Middle frontal gyrus (tissue), 1 donor: Measurements from ENCODE around the gene AVEN.

ENCODE experiments used
- DNase-seq: peaks from one replicate; pipeline ENCODE4 v3.0.0-alpha.2; 2015; ENCODE audit warnings: low spot score; ENCODE audit errors: extremely low spot score

The AVEN gene

DNA sequence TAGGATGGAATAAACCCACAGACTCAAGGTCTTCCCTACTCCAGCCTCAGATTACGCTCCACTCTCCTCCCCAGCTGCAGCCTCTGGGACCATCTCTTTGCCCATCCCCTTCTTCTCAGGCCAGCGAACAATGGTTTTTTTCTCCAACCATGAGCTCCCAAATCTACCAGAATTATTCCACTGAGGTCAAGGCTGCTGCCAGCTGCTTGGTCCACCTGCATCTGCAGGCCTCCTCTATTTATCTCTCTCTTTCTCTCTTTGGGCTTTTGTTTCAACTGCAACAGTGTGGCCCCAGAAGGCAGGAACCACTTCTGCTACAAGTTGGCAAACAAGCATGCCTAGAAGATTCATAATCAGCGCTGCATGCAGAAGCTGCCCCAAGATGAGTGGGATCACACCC is 51.6 kb downstream of the AVEN start:
- no peak for DNase-seq

DNA sequence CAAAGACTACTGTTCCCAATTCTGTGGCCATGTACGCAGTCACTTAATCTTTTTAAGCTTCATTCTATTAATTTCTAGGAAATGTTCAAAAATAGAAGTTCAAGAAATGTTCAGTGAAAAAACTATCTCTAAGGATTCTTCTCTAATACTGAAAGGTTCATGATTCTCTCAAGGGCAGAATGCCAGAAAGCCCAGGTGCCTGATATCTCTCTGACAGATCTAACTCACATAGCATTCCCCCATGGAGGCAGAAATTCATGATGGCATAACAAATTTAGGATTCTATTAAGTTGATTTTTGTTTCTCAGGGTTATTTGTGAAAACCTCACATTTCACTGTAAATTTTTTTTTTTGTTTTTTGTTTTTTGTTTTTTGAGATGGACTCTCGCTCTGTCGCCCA is 53.3 kb downstream of the AVEN start:
- no peak for DNase-seq

DNA sequence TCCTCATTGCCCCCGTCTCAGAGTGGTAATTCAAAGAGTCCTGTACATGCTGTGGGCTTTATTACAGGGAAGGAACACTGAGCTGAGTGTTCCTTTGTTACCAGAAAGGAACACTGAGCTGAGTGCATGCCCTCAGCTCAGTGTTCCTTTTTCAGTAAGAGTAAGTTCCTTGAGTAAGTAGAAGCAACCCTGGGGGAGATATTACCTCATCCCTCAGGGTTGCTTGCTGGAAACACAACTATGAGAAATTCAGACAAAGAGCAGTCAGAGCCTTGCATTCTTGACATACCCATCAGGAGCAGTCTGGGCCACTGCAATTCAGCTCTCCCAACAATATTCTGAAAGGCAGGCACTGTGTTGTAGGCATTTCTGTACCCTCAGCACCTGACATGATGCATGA is 53.7 kb downstream of the AVEN start:
- no peak for DNase-seq

DNA sequence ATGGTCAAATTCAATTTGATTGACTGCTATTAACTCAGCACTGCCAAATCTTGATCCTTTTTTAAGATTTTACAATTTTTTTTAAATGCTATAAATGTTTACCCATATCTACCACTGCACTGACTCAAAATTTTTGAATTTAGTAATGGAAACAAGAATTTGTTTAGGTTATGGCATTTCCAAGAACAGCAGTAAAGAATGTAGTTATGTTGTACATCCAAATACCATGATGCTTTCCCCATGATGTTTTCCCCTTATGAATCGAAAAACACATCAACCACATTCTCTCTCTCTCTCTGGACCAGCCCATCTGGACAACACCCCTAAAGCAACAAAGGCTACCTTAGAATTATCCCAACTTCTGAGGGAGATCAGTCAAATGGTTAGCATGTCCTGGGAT is 56.5 kb downstream of the AVEN start:
- DNase-seq, result no peak

DNA sequence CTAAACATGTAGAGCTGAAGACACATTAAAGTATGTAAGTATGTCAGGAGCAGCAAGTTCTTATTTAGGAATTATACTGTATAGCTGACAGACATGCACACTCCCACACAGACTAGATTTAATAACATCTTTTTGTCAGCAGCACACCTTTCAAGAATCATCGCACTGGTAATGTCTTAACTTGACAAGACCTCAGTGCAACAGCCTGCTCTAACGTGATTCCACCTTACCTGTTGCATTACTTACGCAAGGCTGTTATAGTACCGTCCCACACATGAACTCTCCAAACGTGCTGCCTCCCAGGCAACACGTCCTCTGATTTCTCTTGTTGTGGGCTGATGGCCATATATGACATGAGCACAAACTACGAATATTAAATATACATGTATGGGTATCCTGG is 58.8 kb downstream of the AVEN start:
- no peak for DNase-seq

DNA sequence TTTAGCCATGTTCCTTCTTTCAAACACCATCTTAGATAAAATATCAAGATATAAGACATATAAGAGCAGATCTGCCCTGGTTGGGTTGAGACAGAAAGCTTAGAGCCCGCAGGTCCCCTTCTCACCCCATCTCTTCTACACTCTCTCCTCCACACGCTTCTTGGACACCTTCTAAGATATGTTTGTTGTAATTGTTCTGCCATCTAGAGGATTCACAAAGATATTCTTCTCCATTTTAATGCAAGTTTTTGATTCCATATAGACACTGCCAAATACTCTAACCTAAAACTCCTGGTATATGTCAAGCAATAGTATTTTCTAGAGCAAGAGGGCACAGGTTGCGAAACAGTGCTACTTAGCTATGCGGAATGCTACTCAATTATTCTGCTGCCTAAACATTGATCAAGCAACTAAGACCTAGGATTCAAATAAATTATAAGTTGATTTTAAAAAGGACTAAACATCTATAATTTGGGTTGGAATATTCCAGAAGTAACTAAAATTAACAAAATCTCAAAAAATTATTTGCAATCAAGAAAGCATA is 63.9 kb downstream of the AVEN start:
- DNase-seq, result no peak

DNA sequence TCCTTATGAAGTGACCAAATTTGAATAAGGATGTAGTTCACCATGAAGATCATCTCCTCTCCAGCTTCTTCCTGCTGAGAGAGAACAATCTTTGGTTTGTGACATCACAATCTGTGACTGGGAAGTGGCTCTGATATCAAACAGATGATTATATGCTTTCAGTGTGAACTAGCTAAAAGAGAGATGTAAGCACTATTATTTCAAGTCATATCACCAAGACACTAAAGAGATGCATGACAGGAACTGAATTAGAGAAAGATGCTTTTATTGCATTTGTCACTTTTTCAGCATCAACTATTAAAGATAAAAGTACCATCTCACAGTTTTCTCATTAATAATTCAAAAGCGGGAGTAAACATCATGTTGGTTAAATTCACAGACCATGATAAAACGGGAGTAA is 67.2 kb downstream of the AVEN start:
- no peak for DNase-seq

DNA sequence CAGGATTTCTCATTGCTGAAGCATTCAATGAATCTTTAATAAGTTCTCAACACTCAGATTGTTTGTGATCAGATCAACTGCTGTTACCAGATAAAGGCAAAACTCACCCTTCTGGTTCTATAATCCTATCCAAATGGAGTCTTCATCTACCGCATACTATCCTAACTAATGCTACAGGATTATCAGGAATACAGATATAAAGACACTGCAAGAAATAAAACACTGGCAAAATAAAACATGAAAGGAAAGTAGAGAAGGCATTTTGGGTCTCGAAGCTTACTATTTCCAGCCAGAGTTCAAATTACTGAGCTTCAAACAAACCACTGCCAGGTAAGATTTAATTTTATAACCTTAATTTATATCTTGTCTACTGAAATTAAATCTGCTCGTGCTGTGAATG is 70.2 kb downstream of the AVEN start:
- no peak for DNase-seq

DNA sequence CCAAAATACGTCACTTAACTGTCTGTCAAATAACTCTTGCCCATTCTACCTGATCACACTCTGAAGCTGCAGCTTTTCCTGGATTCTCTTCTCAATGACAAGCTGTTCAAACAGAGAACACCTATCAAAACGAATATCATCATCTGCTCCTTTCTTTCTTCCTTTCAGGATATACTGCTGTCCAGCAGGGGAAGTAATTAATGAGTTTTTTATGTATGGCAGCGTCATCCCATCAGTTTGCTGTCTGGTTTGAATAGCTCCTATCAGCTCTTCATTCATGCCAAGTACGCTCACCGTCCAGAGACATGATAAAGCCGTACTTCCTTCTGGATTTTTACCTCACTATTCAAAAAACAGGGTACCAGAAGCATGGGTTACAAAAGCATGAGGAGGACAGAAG is 70.8 kb downstream of the AVEN start, which contains the start of gene CHRM5:
CHRM5 (plus strand) TSS at position 274 of the 400 bp plus-strand sequence. CDS start 94,221 bp downstream, outside the sequence.
- DNase-seq, result no peak

DNA sequence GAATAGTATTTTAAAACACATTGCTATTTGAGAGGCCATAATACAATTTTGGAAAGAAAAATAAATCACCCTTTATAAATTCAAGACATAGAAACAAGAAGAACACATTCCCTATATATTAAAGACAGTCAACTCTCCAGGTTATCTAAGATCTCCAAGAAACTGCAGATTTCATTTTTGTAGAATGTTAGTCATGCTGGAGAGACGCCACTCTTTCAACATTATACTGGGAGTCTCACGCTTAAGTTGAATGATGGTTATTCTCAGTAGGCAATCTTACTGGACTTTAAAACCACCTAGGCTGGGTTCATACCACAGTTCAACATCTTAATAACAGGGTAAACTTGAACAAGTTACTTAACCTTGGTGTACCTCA is 74.4 kb downstream of the AVEN start:
- DNase-seq, result no peak

DNA sequence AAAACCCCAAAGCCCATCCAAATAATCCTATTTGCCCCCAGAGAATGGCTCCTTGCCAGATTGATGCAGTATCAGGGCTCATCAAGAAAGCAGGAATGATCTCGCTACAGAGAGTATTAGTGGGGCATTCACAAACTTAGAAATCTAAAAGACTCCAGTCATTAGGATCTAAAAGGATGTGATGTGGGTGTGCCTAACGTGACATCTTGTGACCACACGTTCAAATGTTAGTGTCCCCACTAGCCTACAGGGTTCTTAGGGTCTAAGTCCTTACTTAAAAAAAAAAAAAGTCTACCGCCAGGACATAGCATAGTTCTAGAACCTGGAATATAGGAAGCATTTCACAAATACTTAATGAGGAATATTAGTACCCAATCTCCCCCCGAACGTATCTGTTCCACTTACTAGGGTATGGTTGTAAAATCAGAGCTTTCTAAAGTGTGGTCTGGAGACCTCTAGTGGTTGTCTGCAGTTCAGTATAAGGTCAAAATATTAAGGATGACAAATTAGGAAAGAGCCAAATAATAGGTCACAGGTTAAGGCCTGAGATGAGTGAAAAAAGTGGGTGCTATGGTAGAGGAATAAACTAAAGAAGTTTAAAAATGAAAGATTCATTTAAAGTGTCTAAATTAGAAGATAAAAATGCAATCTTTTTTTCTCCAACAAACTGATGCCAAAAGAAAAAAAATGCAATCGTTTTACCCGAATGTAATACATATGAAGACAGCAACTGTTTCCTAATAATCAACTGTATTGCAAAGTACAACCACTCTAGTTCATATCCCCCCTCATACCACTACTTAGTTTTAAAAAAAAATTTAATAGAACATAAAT is 75.0 kb downstream of the AVEN start:
- no peak for DNase-seq

DNA sequence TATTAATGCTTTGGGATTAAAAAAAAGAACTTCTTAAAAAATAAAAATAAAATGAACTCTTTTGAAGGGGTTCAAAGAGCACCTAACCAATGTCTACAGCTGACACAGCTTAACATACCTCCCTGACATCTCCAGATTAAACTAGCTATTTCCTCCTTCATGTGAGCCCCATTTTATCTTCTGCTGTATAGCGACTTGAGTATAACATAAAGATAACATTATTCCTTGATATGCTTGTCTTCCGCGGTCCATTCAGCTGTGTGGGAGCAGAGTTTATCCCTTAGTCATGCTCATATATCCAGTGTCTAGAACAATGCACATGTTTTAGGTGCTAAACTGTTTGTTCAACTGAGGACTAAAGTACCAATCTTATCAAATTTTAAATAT is 78.5 kb downstream of the AVEN start:
- no peak for DNase-seq

DNA sequence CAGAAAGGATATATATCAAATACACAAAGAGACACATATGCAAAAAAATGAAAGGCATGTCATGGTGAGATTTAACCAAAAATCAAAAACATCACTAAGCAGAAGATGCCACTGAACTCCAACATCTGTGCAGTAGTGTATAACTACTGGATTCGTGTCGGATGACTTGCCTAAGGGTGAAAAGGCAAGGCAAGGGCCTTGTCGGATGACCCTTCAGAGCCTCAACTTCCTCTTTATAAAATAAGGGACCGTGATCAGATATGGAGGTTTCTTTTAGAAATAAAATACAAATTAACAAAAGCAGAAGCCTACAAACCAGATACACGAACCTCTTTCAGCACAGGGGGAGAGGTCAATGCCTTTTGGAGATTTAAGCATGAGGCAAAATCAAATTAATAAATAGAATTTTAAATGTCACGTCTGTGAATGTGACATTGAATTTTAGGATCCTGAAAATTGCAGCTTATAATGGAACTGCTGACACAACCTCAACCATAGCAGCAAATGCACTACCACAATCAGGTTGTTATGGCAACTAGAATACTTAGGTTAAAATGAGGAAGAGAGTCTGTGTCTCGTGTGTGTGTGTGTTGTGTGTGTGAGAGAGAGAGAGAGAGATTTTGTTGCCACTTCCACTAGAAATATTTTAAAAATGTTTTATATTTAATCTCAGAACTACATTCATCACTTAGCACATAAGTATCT is 79.0 kb downstream of the AVEN start:
- no peak for DNase-seq

DNA sequence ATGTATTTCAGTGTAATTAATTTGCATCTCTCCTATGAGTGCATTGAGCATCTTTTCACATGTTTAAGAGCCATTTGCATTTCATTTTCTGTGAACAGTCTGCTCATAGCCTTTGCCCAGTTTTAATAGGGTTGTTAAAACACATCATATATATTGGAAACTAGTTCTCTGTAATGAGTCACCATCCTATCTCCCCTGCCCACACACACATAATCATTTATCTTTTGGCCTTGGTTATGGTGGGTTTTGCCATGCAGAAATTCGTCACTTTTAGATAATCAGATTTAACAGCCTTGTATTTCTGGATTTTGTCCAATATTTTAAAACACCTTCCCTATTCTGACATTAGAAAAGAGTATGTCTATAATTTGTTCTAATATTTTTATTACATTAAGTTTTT is 82.6 kb downstream of the AVEN start:
- DNase-seq, result no peak

DNA sequence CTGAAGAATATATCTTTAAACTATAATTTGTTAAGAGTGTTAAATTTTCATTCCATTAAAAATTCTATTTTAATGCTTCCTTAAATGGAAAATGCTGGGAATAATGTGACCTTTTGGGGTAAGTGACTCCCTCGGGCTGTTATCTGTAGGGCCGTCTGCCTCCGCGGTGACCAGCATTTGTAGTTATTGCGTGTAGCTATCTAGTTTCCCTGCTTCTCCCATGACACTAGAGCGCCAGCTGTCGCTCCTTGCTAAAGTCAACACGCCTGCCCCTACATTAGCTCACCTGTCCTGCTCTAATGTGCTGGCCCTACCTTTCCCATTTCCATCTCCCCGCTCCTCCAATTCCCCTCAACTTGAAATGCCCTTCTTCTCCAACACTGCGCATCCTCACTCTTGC is 83.1 kb downstream of the AVEN start:
- no peak for DNase-seq

DNA sequence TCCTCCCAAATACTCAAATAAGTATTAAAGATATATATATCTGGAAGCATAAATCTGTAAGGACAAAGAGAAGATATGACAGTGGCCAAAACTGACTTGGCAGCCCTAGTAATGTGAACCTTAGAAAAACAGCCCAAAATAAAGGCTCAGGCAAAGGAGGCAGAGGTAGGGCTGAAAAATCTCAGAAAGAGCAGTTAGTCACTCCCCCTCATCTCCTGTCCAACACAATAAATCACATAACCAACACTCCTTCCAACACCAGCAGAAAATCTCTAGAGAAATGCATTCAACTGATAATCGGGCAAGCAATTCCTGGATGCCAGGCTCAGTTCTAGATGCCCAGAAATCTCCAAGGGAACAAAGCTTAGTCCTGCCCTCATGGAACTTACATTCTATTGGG is 92.9 kb downstream of the AVEN start:
- DNase-seq, result no peak

DNA sequence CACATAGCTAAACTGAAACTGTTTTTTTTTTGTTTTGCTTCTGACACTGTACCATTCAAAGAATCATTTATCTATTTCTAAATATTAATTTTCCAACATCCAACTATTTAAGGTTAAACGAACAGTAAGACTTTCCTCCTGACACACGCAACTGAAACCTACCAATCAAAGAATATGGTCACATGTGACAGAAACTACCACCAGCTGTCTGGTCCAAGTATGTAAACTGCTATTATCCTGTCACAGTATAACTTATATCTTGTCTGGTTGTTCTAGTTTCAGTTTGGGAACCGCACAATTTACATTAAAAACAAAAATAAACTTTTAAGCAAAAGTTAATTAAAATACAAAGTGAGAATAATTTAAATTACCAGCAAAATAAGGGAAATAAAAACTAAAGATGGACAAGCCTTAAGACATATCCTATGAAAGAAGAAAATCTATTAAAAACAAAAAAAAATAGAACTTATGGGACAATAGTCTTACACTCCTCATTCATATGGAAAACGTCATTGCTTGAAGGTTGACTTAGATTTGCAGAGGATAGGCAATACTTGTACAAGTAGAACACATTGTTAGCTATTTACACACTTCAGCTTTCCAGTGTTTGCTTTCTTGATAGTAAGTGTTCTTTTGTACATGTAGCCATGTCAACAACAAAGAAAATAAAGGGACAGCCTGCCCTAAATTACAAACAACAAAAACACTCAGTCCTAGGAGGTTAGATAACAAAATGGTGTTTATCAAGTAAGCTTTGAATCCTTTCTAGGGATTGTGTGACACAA is 97.5 kb downstream of the AVEN start:
- DNase-seq, result no peak

DNA sequence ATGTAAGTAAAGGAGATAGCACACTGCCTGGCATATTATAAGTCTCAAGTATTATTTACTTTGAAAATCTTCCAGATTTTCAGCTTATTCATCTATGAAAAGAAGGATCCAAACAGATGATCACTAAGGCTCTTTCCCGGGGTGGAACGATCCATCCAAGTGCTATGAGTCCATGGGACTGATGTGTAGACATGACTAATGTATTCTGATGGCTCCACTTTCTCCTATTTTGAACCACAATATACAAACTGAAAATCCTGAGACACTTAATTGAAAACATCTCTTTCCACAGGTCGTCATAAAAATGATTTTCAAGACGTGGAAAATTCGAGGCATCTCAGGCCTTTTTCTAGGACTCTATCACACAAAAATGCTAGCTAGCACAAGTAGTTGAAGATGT is 104.1 kb downstream of the AVEN start:
- DNase-seq, result no peak

DNA sequence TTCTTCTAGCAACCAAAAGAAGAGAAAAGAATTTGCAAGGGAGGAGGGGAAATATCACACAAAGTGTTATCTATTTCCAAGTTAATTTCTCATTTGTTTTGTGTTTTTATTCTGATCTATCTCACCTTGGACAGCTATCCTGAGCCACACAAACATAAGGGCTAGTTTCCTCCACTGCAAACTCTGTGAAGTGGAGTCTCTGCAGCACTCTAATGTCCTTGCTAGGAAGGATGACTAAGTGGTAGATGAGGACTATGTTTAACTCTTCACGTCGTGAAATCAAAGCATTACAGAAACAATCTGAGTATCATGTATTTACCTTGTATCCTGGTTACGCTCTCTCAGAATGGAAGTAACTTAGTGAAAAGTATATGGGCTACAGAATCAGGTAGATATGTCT is 104.6 kb downstream of the AVEN start:
- DNase-seq, result no peak

DNA sequence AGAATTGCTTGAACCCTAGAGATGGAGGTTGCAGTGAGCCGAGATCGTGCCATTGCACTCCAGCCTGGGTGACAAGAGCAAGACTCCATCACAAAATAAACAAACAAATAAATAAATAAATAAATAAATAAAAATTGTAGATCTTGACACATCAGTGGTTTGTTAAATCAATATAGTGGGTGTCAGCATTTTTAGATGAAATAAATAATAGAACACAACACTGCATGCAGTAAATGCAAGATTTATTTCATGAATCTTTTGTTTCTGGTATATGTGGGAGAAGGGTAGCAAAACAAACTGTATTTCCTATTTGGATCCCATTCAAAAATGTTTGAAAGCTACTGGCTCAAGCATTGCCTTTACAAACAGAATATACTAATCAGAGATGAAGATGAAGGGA is 106.3 kb downstream of the AVEN start:
- DNase-seq, result no peak

DNA sequence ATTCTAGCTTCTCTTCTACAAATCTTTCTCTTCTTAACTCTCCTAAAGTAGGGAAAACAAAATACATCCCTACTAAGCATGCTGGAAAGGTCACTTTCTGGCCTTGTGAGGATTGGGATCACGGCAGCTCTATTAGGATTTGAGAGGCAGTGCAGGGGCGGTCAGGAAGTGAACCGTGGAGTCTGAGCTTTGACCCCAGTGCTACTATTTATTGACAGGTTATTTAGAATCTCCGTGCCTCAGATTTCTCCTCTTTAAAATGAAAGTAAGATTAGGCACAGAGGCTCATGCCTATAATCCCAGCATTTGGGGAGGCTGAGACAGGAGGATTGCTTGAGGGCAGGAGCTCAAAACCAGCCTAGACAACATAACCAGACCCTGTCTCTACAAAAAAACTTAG is 112.7 kb downstream of the AVEN start:
- DNase-seq, result no peak

DNA sequence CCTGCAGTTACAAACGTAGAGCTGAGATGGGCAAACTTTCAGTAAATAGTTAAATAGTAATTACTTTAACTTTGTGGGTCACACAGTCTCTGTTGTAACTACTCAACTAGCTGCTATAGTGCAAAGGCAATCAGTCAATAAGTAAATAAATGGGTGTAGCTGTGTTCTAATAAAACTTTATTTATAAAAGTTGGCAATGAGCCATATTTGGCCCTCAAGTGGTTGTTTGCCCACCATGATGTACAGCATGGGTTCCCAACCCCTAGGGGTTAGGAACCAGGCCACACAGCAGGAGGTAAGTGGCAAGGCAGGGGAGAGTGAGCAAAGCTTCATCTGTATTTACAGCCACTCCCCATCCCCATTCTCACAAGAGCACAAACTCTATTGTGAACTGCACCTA is 115.6 kb downstream of the AVEN start:
- no peak for DNase-seq
